Keratinocyte (primary cell): ENCODE data around the gene AOPEP.

Source experiments
- EZH2 ChIP-seq: IDR thresholded peaks from one replicate; pipeline ENCODE4 v1.6.1; 2012; ENCODE audit warnings: inconsistent platforms, mild to moderate bottlenecking, low read length, moderate library complexity
- TF ChIP-seq, protein P1 (sequence below), 3 experiments: IDR thresholded peaks in 1 of 3; conservative IDR thresholded peaks in 1 of 3; optimal IDR thresholded peaks in 1 of 3; 2 replicates in 2 of 3; 3 replicates in 1 of 3; pipeline versions ENCODE3 to v1.5.1; 2011; ENCODE audit warnings: low read length in 3 of 3, mild to moderate bottlenecking in 3 of 3, moderate library complexity in 2 of 3, control low read depth in 1 of 3, inconsistent platforms in 1 of 3; ENCODE audit not compliant: insufficient read depth in 2 of 3; ENCODE audit errors: extremely low read depth in 1 of 3

DNA sequence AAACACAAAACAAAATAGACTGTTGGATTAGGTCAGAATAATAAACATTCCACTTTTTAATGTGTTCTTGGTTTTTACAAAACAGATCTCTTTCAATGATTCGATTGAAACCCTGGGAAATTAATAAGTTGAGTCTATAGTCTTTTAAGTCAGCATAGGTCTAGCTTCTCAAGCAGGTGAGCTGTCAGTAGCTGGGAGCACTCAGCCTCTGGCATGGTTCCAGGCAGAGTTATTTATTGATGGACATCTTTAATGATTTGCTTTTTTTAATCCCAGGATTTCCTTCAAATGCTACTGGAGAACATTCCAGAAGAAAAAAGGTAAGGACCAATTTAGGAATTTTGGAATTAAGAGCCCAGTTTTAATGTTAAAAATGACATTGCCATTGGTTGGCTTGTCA lies 241.0 kb downstream of the AOPEP start:
- TF ChIP-seq, protein P1, sequence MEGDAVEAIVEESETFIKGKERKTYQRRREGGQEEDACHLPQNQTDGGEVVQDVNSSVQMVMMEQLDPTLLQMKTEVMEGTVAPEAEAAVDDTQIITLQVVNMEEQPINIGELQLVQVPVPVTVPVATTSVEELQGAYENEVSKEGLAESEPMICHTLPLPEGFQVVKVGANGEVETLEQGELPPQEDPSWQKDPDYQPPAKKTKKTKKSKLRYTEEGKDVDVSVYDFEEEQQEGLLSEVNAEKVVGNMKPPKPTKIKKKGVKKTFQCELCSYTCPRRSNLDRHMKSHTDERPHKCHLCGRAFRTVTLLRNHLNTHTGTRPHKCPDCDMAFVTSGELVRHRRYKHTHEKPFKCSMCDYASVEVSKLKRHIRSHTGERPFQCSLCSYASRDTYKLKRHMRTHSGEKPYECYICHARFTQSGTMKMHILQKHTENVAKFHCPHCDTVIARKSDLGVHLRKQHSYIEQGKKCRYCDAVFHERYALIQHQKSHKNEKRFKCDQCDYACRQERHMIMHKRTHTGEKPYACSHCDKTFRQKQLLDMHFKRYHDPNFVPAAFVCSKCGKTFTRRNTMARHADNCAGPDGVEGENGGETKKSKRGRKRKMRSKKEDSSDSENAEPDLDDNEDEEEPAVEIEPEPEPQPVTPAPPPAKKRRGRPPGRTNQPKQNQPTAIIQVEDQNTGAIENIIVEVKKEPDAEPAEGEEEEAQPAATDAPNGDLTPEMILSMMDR (optimal IDR thresholded peaks at IDR 0.05 in 1 of 3, IDR thresholded peaks at IDR 0.05 in 1 of 3, conservative IDR thresholded peaks at IDR 0.05 in 1 of 3; ENCODE audit: extremely low read depth in 1 of 3, insufficient read depth in 2 of 3, low read length in 3 of 3): no peak
- TF ChIP-seq EZH2: no peak
